Epithelial cell of esophagus (primary cell): Measurements from ENCODE around the gene NAE1.
"Not testable (repeated sequence)": the region's sequence is repeated elsewhere in the genome, so short reads cannot be mapped to it uniquely, and the experiment has no call there.

Experiments
- DNase-seq: peaks from one replicate; pipeline ENCODE4 v3.0.0; 2010; ENCODE audit warnings: low read depth
- H3K4me3 ChIP-seq: 2 replicates; pipeline ENCODE4 v1.5.1; 2011; ENCODE audit warnings: mild to moderate bottlenecking, low read length, control low read depth
- CTCF ChIP-seq: IDR thresholded peaks from 2 replicates; pipeline ENCODE4 v1.5.1; 2011; ENCODE audit warnings: low read depth, mild to moderate bottlenecking, low read length, control low read depth, inconsistent platforms; ENCODE audit not compliant: insufficient read depth; ENCODE audit errors: missing control alignments

NAE1 gene

GRCh38 chr16:66871840-66872239, 41.1 kb upstream of the NAE1 start:
- TF ChIP-seq CTCF, result no peak
- no peak for DNase-seq
- H3K4me3 ChIP-seq, result no peak overlapping the region

- H3K4me3 ChIP-seq, DNase-seq: not testable (repeated sequence)
Measured at GRCh38 chr16:66871363-66871762, 40.6 kb upstream of the NAE1 start.

- no peak overlapping the region for H3K4me3 ChIP-seq
- TF ChIP-seq CTCF, result no peak
- DNase-seq, result no peak
Measured at GRCh38 chr16:66869424-66869823, 38.6 kb upstream of the NAE1 start.

GRCh38 chr16:66863707-66864106, 32.9 kb upstream of the NAE1 start:
- no peak for TF ChIP-seq CTCF
- DNase-seq, result no peak
- no peak overlapping the region for H3K4me3 ChIP-seq

- TF ChIP-seq CTCF, result no peak
- DNase-seq, result no peak
- no peak overlapping the region for H3K4me3 ChIP-seq
Measured at GRCh38 chr16:66862023-66862520, 31.3 kb upstream of the NAE1 start.

GRCh38 chr16:66859397-66860068, 28.8 kb upstream of the NAE1 start:
- TF ChIP-seq CTCF, result no peak
- no peak overlapping the region for H3K4me3 ChIP-seq
- DNase-seq, result no peak

- peak; percentile 49 for DNase-seq
- TF ChIP-seq CTCF, result no peak
- no peak overlapping the region for H3K4me3 ChIP-seq
Measured at GRCh38 chr16:66858740-66859396, 28.1 kb upstream of the NAE1 start.
